HG03469 (cell line): ENCODE results near the gene KRT8.
"Not testable (repeated sequence)": the region's sequence is repeated elsewhere in the genome, so short reads cannot be mapped to it uniquely, and the experiment has no call there.

Experiments used
- ATAC-seq: cut with Tn5 transposase; IDR thresholded peaks from one replicate; pipeline ENCODE4 v1.9.1; 2021; ENCODE audit warnings: mild to moderate bottlenecking, moderate library complexity, moderate number of reproducible peaks; ENCODE audit not compliant: unreplicated experiment

The KRT8 gene

GRCh38 chr12:52876372-52876771, 28.5 kb downstream of the KRT8 start:
- no peak for ATAC-seq

- no peak for ATAC-seq
Observed at GRCh38 chr12:52874573-52875435, 30.1 kb downstream of the KRT8 start.

DNA sequence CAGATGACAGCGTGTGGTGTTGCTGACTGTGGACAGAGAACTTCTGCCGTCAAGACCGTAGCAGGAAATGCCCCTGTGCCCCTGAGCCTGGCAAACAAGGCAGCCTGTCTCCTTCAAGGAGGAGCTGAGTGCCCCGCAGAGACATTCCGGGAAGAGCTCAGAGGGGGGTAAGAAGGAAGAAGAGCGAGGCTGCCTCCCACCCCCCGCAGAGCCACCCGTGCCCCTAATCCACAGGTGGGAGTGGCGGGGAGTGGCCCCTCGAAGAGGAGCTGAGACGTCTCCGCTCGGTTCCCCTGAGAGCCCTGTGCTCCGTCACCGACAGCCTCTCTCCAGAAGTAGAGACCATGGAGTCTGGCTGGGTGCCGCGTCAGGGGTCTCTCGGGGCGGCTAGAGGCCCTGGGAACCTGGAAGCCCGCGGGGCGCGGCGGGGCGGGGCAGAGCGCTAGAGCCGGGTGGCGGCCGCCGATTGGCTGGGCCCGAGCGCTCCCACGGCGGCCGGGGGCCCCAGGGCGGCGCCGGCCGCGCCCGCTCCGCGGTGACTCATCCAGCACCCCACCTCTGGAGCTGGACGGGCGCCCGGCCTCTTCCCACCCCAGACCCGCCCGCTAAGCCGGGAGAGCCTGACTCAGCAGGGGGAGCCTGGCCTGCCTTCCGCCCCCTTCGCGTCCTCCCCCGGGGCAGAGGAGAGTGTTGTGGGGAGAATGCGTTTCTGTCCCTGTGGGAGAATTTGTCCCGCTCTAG, 30.9 kb downstream of the KRT8 start:
- no peak for ATAC-seq

GRCh38 chr12:52873513-52873831, 31.4 kb downstream of the KRT8 start:
- ATAC-seq: no peak

GRCh38 chr12:52872644-52873389, 32.1 kb downstream of the KRT8 start:
- ATAC-seq: no peak

- ATAC-seq: no peak
Observed at GRCh38 chr12:52871291-52872039, 33.4 kb downstream of the KRT8 start.

DNA sequence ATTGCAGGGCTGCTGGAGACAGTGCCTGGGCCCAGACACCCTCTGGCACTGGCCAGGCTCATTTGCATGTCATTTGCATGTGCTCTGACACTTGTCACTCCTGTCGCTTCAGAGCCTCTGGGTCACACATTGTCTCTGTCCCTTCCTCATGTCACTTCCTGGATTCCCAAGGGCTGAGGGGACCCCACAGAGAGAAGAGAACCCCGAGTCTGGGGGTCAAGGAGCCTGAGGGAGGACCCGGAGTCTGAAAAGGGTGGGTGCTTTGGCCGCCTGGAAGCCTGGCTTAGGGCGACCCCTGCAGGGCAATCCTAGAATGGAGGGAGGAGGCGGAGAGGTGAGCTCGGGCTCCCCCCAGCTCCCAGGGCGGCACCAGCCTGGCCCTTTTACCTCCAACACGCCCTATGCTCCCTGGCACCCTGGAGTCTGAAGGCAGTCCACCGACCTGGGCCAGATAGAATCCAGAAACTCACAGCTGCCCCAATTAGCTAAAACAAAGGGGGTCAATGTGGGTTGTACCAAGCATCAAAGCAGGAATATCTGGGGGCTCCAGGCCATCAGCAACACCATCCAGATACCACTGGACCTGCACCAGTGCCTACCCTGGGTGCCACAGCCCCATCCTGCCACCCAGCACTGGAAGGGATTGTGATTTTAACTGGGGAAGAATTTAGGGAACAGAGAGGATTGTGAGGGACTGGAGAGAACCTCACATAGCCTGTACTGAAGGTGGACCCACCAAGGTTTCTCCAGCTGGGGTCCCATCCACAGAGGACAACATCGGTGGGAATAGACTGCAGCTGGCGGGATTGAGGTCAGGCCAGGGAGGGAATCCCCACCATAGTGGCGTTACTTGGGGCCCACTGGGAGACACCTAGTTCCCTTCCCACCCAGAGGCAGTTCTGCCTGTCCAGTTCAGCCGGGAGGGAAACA, 34.2 kb downstream of the KRT8 start:
- ATAC-seq: peak; percentile 43

- no peak for ATAC-seq
Observed at GRCh38 chr12:52867642-52868041, 37.2 kb downstream of the KRT8 start.

- no peak for ATAC-seq
Observed at GRCh38 chr12:52867152-52867551, 37.7 kb downstream of the KRT8 start.

DNA sequence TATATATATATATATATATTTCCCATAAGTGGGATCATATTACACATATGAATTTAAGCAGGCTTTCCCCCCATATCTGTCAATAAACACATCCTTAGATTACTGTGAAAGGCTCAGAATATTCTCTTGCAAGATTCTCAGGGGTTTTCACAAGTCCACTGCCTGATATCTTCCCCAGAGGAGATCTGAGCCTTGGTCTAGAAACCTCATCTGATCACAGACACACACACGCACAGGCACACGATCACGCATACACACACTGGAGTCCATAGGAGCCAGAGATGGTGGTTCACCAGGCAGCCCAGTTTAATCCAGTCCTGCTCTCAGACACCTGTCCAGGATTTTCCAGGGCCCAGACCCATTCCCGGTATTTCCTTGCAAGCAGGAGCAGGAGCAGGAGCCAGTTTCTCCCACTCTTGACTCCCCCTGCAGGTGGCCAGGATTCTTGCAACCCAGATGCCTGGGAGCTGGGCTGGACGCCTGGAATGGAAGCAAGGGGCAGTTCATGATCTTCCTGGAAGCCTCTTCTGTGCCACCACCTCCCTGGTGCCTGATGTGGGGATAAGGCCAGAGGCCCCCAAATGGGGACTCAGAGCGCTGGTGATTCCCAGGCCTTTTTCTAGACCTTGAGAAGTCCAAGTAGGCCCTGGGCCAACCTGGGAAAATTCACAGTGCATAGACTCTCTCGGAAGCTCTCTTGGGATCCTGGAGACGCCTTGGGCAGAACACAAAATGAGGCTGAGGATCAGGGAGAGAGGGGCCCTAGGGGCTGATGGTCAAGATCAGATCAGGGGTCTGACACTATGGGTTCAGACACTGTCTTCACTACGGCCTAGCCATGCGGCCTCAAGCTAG, 39.6 kb downstream of the KRT8 start:
- no peak for ATAC-seq

DNA sequence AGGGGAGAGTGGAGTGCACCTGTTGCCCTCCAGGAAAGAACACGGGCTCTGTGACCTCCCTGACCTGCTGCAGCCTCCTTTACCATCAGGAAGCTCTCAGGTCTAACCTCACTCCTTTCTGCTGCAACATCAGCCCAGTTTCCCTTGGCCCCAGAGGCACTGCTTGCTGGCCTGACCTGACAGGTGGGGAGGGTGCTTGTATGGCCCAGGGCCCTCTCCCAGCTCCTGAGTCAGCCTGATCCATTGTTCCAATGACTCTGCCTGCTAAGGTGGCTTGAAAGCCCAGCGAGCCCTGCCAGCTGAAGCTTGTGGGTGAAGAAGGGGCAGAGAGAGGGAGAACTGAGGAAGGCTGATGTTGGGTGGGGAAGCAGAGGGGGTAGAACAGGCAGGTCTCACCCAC, 42.9 kb downstream of the KRT8 start:
- no peak for ATAC-seq

GRCh38 chr12:52861511-52861910, 43.4 kb downstream of the KRT8 start:
- ATAC-seq: no peak

DNA sequence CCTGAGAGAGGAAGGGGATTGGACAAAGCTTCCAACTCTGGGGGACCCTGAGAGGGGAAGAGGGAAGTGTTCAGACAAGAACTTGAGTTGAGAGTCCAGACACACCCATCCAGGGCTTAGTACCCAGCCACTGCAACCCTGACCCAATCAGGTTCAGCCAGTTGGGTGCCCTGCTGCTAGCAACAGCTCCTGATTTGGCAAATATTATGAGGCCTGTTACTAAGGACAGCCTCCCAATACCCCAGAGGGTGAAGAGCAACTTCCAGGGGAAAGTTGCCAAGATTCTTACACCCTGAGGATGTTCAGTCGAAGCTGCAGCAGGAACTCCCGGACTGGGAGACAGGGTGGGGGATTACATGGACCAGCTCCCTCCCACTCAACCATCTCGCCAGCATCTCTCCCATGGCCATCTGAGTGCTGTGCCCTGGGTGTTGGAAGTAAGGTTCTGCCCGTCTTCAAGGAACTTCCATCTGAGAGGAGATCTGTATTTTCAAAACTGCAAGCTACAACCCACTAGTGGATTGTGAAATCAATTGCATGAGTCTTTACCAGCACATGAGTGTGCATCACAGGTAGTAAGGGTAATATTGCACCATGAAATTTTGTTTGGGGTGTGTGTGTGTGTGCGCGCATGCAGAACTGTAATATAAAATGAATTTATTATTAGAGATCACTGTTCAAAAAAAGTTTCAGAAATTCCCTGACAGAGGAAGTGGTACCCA, 44.6 kb downstream of the KRT8 start:
- ATAC-seq: no peak

DNA sequence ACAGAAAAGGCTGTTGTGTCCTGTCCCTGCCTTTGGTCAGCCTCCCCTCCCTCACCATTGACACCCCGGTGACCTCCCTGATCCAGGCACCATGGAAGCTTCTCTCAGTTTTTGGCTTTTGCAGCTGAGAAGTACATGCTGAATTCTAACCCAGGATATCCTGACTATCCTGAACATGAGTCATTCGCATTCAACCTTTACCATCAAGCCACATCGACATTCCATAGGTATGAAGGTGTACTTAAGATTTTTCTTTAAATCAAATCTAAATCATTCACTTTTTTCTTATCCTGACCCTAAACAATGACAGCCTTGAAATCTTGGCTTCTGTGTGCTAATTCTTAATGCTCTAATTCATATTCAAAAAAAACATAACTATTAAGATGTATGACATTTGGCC, 47.4 kb downstream of the KRT8 start:
- no peak for ATAC-seq

DNA sequence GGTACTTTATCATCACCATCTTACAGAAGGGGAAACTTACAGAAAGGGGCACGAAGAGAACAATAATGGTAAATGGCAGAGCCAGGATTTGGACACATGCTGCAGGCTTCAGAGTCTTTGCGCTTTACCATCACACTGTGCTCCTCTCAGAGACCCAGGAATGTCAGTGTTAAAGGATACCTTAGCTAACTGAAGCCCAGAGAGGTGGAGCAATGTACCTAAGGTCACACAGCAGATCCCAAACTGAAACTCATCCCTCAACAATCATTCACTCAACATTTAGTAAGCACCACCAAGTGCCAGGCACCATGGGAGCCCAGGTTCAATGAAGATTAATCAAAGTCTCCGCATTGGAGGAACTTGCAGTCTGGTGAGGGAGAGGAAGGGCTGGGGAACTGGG, 48.1 kb downstream of the KRT8 start:
- no peak for ATAC-seq

DNA sequence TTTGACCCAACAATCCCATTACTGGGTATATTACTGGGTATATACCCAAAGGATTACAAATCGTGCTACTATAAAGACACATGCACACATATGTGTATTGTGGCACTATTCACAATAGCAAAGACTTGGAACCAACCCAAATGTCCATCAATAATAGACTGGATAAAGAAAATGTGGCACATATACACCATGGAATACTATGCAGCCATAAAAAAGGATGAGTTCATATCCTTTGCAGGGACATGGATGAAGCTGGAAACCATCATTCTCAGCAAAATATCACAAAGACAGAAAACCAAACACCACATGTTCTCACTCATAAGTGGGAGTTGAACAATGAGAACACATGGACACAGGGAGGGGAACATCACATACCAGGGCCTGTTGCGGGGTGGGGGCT, 48.8 kb downstream of the KRT8 start:
- ATAC-seq: not testable (repeated sequence)

GRCh38 chr12:52851787-52852186, 53.1 kb downstream of the KRT8 start:
- no peak for ATAC-seq

DNA sequence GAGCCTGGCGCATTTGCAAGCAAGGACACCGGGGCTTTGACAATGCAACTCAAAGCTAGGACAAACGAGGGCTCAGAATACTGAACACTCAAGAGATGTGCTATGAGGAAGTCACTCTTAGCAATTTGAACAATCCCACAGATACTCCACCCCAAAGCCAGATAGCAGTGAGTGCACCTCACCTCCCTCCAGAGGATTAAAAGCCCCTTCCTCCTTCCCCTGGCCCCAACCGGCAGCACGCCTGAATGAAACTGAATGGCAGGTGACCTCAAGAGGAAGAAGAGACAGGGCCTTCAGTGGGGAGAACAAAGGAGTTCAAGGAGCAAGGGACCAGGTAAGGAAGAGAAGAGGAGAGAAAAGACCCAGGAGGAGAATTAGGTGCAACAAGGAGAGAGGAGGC, 54.2 kb downstream of the KRT8 start:
- ATAC-seq: no peak
